ENCODE results near the gene ATL1. TPM values are rescaled to one million over a fixed set of nuclear protein-coding genes. Genes with fewer than 3 reads are reported as not detected.

The ATL1 gene
- total RNA-seq, 1 experiment from 2014 or later, result 1.5 TPM

DNA sequence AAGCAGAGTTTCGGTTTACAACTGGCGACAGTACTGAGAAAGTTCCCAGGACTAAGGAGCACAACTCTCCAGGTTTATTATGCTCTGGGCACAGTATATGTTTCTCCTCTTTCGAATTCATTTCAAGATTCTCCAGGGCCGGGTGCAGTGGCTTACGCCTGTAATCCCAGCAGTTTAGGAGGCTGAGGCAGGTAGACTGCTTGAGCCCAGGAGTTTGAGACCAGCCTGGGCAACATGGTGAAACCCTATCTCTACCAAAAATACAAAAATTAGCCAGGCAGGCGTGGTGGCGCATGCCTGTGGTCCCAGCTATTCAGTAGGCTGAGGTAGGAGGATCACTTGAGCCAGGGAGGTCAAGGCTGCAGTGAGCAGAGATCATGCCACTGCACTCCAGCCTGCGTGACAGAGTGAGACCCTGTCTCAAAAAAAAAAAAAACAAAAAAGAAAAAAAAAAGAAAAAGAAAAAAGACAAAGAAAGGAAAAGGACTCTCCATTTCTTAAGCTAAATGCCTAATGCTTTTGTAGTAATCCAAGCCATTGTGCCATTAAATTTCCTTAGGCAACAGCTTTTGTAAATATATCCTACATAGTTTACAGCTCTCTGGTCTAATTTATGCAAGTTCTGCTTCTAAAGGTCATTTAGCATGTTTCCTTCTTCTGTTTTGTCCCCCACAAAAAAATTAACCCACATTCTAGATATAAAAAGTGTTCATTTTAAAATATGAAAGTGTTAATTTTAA lies 34.8 kb downstream of the ATL1 start:
- intact Hi-C loops (cut with micrococcal nuclease; ENCODE audit: unreplicated experiment) (no loop called here), in situ Hi-C loops (cut with HindIII; ENCODE audit: low pct_unique_long_range_greater_than_20kb, low sequenced_read_pairs) (no loop called here)
- CTCF ChIA-PET, result no interaction called here

DNA sequence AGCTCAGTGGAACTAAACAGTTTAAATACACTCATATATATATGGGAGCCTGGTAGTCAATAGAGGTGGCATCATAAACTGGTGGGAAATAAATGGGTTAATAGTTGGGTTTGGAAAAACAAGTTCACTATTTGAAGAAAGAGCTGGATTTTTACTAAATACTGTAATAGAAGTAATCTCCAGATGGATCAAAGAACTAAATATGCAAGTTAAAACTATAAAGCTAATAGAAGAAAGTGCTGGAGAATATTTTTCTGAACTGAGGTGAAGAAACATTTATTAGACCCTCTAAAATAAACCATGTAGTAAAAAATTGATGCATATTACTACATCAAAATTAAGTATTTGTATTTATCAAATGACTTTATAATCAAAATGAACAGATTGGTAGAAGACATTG lies 38.8 kb downstream of the ATL1 start:
- ATAC-seq, result no peak
- H3K36me3 ChIP-seq (ENCODE audit: control insufficient read depth, insufficient read depth, low read length), result no peaks in the 10 kb centered on the region
- no TSS peak for BruUV-seq (replicated peaks)
- intact Hi-C loops (cut with micrococcal nuclease; ENCODE audit: unreplicated experiment), result no loop called here
- DNase-seq (ENCODE audit: low read depth, low spot score), result no peak
- H3K27me3 ChIP-seq (ENCODE audit: control insufficient read depth, insufficient read depth, low read length), result no peaks in the 10 kb centered on the region
- no peaks in the 10 kb centered on the region for H3K9me3 ChIP-seq (ENCODE audit: control insufficient read depth, insufficient read depth, low read depth, low read length)
- ChIA-PET CTCF (no interaction called here), POLR2A (no interaction called here)
- no peaks in the 10 kb centered on the region for H3K4me1 ChIP-seq (ENCODE audit: control insufficient read depth, insufficient read depth, low read length)
- in situ Hi-C loops (cut with HindIII; ENCODE audit: low pct_unique_long_range_greater_than_20kb, low sequenced_read_pairs), result no loop called here
- no peak overlapping the region for H3K4me3 ChIP-seq (ENCODE audit: low read depth in 2 of 2, low read length in 2 of 2)
- H3K27ac ChIP-seq (ENCODE audit: low read length), result no peak overlapping the region
- no peak for TF ChIP-seq TCF7L2 (IDR thresholded peaks at IDR 0.05; ENCODE audit: low read depth, low read length)
- TF ChIP-seq, protein P1, sequence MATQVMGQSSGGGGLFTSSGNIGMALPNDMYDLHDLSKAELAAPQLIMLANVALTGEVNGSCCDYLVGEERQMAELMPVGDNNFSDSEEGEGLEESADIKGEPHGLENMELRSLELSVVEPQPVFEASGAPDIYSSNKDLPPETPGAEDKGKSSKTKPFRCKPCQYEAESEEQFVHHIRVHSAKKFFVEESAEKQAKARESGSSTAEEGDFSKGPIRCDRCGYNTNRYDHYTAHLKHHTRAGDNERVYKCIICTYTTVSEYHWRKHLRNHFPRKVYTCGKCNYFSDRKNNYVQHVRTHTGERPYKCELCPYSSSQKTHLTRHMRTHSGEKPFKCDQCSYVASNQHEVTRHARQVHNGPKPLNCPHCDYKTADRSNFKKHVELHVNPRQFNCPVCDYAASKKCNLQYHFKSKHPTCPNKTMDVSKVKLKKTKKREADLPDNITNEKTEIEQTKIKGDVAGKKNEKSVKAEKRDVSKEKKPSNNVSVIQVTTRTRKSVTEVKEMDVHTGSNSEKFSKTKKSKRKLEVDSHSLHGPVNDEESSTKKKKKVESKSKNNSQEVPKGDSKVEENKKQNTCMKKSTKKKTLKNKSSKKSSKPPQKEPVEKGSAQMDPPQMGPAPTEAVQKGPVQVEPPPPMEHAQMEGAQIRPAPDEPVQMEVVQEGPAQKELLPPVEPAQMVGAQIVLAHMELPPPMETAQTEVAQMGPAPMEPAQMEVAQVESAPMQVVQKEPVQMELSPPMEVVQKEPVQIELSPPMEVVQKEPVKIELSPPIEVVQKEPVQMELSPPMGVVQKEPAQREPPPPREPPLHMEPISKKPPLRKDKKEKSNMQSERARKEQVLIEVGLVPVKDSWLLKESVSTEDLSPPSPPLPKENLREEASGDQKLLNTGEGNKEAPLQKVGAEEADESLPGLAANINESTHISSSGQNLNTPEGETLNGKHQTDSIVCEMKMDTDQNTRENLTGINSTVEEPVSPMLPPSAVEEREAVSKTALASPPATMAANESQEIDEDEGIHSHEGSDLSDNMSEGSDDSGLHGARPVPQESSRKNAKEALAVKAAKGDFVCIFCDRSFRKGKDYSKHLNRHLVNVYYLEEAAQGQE (IDR thresholded peaks at IDR 0.05; ENCODE audit: insufficient read depth in 1 of 2, low read depth in 2 of 2, low read length in 1 of 2), result no peak
- TF ChIP-seq, protein P2, sequence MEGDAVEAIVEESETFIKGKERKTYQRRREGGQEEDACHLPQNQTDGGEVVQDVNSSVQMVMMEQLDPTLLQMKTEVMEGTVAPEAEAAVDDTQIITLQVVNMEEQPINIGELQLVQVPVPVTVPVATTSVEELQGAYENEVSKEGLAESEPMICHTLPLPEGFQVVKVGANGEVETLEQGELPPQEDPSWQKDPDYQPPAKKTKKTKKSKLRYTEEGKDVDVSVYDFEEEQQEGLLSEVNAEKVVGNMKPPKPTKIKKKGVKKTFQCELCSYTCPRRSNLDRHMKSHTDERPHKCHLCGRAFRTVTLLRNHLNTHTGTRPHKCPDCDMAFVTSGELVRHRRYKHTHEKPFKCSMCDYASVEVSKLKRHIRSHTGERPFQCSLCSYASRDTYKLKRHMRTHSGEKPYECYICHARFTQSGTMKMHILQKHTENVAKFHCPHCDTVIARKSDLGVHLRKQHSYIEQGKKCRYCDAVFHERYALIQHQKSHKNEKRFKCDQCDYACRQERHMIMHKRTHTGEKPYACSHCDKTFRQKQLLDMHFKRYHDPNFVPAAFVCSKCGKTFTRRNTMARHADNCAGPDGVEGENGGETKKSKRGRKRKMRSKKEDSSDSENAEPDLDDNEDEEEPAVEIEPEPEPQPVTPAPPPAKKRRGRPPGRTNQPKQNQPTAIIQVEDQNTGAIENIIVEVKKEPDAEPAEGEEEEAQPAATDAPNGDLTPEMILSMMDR (IDR thresholded peaks at IDR 0.05), result no peak
- TF ChIP-seq POLR2AphosphoS5 (IDR thresholded peaks at IDR 0.05; ENCODE audit: low read depth, low read length), result no peak

More for the DNA sequence above, 34.8 kb downstream of the ATL1 start:
- DNase-seq (ENCODE audit: low read depth, low spot score), result no peak
- no peak for ATAC-seq
- Histone ChIP-seq H3K27ac (ENCODE audit: low read length) (no peak overlapping the region), H3K27me3 (ENCODE audit: control insufficient read depth, insufficient read depth, low read length) (no peaks in the 10 kb centered on the region), H3K36me3 (ENCODE audit: control insufficient read depth, insufficient read depth, low read length) (no peaks in the 10 kb centered on the region), H3K4me3 (ENCODE audit: low read depth in 2 of 2, low read length in 2 of 2) (no peak overlapping the region), H3K4me1 (ENCODE audit: control insufficient read depth, insufficient read depth, low read length) (no peaks in the 10 kb centered on the region), H3K9me3 (ENCODE audit: control insufficient read depth, insufficient read depth, low read depth, low read length) (no peaks in the 10 kb centered on the region)
- TF ChIP-seq, protein P1 (IDR thresholded peaks at IDR 0.05; ENCODE audit: insufficient read depth in 1 of 2, low read depth in 2 of 2, low read length in 1 of 2), result no peak
- TF ChIP-seq, protein P2 (IDR thresholded peaks at IDR 0.05), result no peak
- TF ChIP-seq SIN3A (IDR thresholded peaks at IDR 0.05; ENCODE audit: borderline replicate concordance, insufficient read depth, low read depth, low read length) (no peak), TCF7L2 (IDR thresholded peaks at IDR 0.05; ENCODE audit: low read depth, low read length) (no peak), POLR2AphosphoS5 (IDR thresholded peaks at IDR 0.05; ENCODE audit: low read depth, low read length) (no peak)
- BruUV-seq (replicated peaks), result no TSS peak
- POLR2A ChIA-PET, result interaction anchor here (0.6 kb wide), 1 partner anchor 294 kb away, joined by 7 read pairs; no protein-coding TSS in a partner anchor

Data from Panc1 (cell line).